Astrocyte of the cerebellum (primary cell): ENCODE data around the gene CEBPG.

Source experiments
- DNase-seq: peaks from one replicate; pipeline ENCODE4 v3.0.0-alpha.2; 2011; ENCODE audit warnings: low read depth
- H3K4me3 ChIP-seq: 2 replicates; pipeline ENCODE4 v1.5.1; 2011; ENCODE audit warnings: mild to moderate bottlenecking, low read depth, low read length, moderate library complexity
- in situ Hi-C: cut with HindIII; loops from 2 replicates; pipeline ENCODE4 v1.10.0; 2017; ENCODE audit warnings: low sequenced_read_pairs
- TF ChIP-seq, protein P1 (sequence below): IDR thresholded peaks from 2 replicates; pipeline ENCODE4 v1.5.1; 2012; ENCODE audit warnings: low read length, low read depth, moderate library complexity, mild to moderate bottlenecking; ENCODE audit errors: missing control alignments

Gene CEBPG

DNA sequence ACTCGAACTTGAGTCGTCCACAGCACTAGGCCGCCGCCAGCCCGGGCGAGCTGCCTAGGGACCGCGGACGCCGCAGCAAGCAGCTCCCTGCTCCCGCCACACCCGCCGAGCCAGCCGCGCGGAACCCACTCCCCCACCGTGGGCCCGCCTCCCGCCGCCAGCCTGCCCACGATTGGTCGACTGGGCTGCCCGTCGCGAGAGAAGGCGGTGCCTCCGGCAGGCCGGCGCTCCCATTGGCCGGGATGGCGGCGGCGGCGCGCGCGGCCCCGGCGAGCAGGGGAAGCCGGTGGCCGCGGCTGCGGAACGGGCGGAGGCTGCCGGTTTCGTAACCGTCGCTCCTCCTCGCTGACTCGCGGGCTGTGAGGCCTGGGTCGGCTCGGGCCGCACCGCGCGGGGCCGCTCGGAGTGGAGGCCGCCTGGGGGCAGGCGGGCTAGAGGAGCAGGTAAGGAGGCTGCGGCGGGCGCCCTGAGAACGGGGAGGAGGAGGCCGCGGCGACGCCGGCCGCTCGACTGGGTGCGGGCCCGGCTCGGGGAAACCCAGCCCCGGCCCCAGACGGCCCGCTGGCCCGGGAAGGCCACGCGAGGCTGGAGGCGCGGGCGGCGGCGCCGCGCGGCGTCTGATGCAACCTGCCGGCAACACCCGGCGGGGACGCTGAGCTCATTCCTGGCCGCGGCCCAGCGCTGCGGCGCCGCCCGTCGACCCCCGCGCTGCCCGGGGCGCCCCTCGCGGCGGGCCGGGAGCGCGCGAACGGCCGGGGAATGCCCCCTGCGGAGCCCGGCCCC, at the start of gene CEBPG:
Gene CEBPG, plus strand, starts transcription at position 257 of the 783 bp plus-strand sequence. CDS start 5,531 bp downstream, outside the sequence.
- in situ Hi-C loops, result no loop called here
- peak within 1 kb of the TSS; percentile 65 for H3K4me3 ChIP-seq
- peak; percentile 76 for DNase-seq
- TF ChIP-seq, protein P1, sequence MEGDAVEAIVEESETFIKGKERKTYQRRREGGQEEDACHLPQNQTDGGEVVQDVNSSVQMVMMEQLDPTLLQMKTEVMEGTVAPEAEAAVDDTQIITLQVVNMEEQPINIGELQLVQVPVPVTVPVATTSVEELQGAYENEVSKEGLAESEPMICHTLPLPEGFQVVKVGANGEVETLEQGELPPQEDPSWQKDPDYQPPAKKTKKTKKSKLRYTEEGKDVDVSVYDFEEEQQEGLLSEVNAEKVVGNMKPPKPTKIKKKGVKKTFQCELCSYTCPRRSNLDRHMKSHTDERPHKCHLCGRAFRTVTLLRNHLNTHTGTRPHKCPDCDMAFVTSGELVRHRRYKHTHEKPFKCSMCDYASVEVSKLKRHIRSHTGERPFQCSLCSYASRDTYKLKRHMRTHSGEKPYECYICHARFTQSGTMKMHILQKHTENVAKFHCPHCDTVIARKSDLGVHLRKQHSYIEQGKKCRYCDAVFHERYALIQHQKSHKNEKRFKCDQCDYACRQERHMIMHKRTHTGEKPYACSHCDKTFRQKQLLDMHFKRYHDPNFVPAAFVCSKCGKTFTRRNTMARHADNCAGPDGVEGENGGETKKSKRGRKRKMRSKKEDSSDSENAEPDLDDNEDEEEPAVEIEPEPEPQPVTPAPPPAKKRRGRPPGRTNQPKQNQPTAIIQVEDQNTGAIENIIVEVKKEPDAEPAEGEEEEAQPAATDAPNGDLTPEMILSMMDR, result no peak

DNA sequence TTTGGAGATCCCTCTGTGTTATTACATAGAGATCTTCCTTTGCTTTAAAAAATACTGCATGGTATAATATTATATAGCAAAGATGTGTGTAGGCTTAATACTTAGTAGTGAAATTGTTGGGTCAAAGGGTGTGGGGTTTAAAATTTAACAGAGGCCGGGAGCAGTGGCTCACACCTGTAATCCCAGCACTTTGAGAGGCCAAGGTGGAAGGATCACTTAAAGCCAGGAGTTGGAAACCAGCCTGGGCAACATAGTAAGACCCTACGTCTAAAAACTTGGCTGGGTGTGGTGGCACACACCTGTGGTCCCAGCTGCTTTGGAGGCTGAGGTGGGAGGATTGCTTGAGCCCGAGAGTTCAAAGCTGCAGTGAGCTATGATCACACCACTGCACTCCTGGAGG, 48.9 kb upstream of the CEBPG start:
- no peak overlapping the region for H3K4me3 ChIP-seq
- no peak for DNase-seq
- TF ChIP-seq, protein P1, result no peak
- in situ Hi-C loops, result no loop called here

DNA sequence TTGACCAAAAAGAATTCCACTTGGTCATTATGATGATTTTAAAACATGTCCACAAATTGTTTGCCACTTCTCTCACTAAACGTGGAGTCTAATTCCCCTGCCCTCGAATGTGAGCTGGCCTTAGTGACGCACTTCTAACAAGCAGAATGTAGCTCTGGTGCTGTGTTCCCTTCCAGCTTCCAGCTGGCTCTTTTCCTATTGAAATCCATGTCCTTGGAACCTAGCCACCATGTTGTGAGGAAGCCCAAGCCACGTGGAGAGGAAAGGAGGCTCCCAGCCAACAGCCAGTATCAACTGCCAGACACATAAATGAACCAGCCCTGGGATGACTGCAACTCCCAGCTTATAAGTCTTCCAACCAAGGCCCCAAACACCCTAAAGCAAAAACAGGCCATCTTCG, 47.6 kb upstream of the CEBPG start:
- peak; percentile 24 for DNase-seq
- H3K4me3 ChIP-seq, result no peak overlapping the region
- in situ Hi-C loops, result no loop called here
- TF ChIP-seq, protein P1, result no peak

DNA sequence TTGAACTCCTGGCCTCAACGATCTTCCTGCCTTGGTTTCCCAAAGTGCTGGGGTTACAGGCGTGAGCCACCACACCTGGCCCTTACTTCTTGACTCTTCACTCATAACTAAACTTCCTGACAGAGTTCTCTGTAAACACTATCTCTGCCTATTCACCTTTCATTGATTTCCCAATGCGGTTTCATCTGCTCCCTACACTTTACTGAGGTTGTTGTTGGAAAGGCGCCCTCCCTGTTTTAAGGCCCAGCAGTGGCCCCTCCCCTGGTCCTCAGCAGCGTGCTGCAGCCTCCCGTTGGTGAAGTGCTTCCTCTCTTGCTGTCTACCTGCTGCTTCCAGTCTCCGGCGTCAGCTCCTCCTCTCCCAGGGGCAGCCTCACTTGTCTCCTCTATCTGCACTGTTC, 44.4 kb upstream of the CEBPG start:
- DNase-seq, result no peak
- no peak overlapping the region for H3K4me3 ChIP-seq
- in situ Hi-C loops, result no loop called here
- TF ChIP-seq, protein P1, result no peak

DNA sequence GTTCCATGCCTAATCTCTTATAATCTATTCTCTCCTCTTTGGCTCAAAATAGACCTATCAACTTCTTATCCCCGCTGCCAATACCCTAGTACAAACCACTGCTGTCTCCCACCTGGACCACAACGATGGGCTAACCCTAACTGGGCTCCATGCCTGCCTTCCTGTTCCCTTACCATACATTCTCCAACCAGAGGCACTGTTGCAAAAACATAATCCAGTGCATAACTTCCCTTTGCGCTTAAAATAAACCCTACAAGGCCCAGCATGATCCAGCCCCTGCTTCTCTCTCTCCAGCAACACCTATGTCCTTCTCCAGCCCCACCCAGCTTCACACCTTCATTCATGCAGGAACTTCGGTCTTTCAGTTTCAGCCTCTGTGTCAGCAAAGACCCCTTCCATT, 43.8 kb upstream of the CEBPG start:
- in situ Hi-C loops, result no loop called here
- TF ChIP-seq, protein P1, result no peak
- DNase-seq, result no peak
- H3K4me3 ChIP-seq, result no peak overlapping the region

DNA sequence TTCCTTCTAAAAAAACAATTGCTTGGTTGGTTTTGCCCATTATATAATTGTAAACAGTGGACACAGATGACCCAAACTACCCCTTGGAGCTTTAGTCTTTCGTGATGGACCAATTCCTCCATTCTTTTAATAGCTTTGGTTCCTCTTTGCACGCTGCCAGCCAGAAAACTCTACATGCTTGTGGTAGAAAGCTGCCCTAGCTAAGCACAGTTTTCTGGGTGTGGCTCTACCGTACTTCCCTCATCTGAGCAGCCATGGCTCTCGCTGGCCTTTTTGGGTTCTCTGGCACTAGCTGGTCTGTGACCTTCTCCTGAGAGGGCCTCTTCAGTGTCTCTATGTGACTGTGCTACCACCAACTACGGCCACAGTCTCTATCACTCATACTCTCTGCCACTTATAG, 41.3 kb upstream of the CEBPG start:
- no peak for DNase-seq
- TF ChIP-seq, protein P1, result no peak
- no peak overlapping the region for H3K4me3 ChIP-seq
- in situ Hi-C loops, result no loop called here
